Measurements from ENCODE around the gene ANGPTL7.
A peak's percentile ranks its signal among the peaks of the same experiment; 100 is the strongest.
"Not testable (repeated sequence)": the region's sequence is repeated elsewhere in the genome, so short reads cannot be mapped to it uniquely, and the experiment has no call there.

ANGPTL7 gene, protein sequence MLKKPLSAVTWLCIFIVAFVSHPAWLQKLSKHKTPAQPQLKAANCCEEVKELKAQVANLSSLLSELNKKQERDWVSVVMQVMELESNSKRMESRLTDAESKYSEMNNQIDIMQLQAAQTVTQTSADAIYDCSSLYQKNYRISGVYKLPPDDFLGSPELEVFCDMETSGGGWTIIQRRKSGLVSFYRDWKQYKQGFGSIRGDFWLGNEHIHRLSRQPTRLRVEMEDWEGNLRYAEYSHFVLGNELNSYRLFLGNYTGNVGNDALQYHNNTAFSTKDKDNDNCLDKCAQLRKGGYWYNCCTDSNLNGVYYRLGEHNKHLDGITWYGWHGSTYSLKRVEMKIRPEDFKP

DNA sequence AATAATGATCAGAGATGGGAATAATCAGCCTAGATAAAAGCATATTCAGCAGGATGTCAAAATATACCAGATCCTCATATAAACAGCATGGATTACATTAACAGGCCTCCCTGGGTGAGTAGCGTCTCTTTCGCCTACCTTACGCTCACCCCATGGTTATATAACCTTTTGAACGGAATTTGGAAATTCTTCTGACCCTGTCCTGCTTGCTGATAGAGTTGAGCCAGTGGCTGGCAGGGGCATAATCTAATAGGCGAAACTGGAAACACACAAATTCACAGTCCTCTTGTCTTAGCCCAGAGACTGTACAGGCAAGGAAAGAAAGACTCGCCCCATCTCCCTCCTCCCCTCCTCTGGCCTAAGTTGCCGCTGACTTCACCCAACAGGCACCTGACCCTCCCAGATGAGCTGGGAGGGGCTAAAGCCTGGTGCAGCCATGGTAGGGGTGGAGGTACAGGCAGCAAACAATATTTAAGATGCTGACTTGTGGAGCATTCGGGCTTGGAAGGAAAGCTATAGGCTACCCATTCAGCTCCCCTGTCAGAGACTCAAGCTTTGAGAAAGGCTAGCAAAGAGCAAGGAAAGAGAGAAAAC is at the start of gene ANGPTL7:
Gene ANGPTL7, plus strand, starts transcription at position 498 of the 594 bp plus-strand sequence. CDS start 225 bp downstream, outside the sequence.
- no peak for DNase-seq (ENCODE audit: low read depth)

DNA sequence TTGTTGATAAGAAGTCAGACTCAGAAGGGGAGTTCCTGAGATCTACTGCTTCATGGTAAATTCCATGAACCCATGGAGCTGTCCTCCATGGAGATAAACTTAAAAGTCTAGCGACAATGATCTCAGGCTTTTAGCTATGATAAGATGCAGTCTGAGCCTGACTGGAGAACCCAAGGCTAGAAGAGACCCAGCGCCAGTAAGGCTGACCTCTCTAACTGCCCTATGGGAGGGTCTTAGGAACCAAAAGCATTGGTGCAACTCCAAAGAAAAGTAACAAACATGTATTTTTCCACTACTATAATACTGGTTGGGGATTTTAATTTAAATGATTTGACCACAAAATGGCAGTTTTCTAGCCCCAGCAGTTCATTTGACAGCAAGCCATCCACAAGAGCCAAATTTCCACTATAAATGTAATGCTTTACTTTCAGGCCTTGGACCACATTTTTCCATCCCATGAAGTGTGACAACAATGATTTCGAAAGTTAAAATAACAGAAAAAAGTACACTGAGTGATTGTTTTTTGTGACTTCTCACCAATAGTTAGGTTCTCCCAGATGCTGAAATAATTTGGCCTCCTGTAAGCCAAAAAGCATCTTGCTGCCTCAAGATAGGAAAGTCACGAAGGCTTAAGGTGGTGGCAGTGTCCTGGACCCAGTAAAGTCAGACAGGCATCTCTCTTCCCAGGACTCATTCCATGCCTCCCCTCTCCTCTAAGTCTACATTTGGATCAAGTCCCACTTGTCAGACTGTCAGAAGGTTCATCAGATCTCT is 46.4 kb upstream of the ANGPTL7 start:
- DNase-seq (ENCODE audit: low read depth) = no peak

GRCh38 chr1:11143401-11143800 is 45.8 kb upstream of the ANGPTL7 start:
- no peak for DNase-seq (ENCODE audit: low read depth)

DNA sequence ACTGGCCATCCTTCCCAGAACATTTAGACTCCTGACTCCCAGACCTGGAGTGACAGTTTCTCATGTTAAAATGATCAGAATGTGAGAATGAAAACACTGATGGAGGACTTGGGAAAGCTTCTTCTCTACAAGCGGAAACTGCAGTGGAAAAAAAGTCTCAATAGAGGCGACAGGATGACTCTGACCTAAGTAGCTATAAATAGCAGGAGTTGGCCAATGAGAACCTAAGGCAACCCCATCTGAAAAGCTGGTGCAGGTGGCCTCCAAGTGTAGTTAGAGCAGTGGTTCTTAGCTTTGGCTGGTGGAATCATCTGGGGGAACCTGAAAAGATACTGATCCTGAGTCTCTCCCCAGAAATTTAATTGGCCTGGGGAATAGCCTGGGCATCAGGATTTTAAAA is 45.2 kb upstream of the ANGPTL7 start:
- DNase-seq (ENCODE audit: low read depth) = no peak

DNA sequence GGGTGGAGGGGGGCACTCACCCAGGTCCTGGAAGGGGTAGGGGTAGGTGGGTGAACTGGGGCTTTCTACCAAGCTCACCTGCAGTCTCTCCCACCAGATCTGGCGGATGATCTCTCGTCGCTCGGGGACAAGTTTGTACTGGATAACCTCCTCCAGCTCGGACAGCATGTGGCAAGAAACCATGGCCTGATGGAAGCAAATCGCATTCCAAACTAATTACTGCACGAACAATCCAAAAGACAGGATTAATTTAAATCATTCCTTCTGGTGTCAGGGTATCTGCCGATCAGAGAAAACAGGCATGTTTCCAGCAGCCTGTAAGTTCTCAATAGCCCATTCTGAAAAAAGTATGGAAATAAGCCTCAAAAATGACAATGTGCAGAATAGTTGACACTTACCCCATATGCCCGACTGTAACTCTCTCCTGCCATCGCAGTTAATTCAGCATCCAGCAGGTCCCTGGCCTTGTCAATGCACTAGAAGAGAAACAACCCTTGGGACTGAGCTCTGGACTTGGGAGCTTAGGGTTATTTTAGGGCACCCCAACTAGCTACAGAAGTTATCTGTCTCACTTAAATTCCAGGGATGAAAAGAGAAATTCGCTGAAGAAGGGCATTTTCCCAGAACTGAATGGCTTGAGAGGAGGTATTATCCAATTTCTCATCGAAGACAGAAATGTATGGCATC is 44.4 kb upstream of the ANGPTL7 start:
- no peak for DNase-seq (ENCODE audit: low read depth)

- DNase-seq (ENCODE audit: low read depth) = no peak
Observed at GRCh38 chr1:11145741-11146140, 43.4 kb upstream of the ANGPTL7 start.

DNA sequence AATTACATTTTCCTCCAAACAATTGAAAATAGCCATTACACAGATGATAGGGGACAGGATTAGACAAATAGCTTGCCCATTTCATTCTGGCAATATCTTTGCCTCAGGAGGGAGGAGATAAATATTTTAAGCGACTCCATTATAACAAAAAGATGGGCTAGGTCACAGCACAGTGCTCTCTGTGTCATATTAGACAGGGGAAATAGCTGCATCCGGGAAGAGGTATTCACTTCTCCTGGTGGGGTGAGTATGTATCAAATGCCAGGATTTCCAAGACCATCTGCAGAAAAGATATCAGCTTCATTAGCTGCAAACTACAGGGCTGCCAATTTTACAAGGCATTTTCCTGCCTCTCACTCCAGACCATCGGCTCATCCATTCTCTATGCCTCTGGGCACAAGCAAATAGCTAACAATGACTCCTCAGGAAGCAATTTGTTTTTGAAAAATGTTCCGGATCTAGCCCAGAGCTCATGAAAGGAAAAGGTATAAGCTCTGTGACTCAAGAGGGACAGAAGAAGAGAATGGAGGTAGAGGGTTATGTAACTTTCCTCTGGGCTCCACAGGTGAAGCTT is 41.9 kb upstream of the ANGPTL7 start:
- DNase-seq (ENCODE audit: low read depth) = no peak

- no peak for DNase-seq (ENCODE audit: low read depth)
Observed at GRCh38 chr1:11150326-11150725, 38.8 kb upstream of the ANGPTL7 start.

GRCh38 chr1:11151114-11151513 is 38.0 kb upstream of the ANGPTL7 start:
- no peak for DNase-seq (ENCODE audit: low read depth)

- no peak for DNase-seq (ENCODE audit: low read depth)
Observed at GRCh38 chr1:11151826-11152612, 37.1 kb upstream of the ANGPTL7 start.

DNA sequence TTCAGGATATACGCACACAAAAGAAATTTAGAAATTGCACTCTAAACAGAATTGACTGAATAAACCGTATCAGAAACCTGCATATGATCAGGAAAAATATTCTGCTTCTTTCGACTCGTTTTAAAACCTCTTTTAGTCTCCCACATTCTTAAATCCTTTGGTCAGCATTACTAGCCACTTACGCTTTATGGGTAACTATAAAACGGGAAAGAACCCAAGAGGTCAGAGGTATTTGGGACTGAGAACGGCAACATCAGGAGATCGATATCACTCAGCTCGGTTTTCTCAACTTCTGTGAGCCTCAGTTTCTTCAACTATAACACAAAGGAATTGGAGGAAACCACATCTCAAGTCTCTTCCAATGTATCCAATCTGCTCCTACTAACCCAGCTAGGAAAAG is 36.4 kb upstream of the ANGPTL7 start:
- no peak for DNase-seq (ENCODE audit: low read depth)

DNA sequence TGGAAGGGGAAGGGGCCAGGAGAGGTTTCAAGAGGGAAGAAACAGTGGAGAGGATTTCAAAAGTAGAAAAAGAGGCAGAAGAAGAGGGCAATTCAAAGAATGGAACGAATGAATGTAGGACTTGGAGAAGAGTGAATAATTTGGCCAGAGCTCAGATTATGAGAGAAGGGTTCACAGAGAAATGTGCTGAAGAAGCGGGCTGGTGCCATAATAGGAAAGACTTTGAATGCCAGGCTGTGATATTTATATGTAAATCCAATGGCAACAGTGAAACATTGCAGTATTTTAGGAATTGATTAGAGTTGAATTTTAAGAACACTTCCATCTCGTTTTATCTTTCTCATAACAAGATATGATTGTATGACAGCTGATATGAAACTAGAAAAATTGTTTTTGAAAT is 36.0 kb upstream of the ANGPTL7 start:
- no peak for DNase-seq (ENCODE audit: low read depth)

GRCh38 chr1:11156441-11156840 is 32.7 kb upstream of the ANGPTL7 start:
- no peak for DNase-seq (ENCODE audit: low read depth)

DNA sequence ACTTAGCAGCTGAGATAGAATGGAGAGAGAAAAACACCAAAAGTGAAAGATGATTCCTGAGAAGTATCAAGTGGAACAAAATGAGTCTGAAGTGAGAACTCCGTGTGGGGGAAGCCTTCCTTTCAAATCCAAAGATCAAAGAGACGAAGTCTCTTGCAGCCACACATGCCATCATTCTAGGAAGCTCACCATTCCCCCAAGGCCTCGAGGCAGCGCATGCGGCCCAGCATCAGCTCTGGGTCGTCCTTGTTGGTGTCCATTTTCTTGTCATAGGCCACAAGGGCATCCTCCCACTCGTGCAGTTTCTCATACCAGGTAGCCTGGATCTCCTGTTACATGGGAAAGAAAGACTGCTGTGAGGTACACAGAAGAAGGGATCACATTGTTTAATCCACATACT is 32.2 kb upstream of the ANGPTL7 start:
- DNase-seq (ENCODE audit: low read depth) = no peak

- DNase-seq (ENCODE audit: low read depth) = no peak
Observed at GRCh38 chr1:11157394-11157793, 31.8 kb upstream of the ANGPTL7 start.

DNA sequence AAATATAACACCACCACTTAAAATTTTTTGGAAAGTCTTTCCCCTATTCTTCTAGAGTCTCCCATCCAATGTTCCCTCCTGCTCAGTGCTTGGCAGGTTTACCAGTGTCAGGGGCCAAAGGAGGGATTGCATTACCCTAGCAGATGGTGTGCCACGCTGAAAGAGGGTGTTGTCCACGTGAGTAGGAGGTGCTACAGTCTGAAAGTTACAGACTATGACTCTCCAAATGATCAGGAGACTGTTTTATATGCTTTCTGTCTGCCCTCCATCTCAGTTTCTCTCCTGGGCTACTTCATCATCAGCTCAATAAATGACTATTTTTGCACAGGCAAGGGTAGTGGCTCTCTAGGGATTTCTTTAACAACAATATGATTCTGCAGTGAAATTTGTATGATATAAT is 31.3 kb upstream of the ANGPTL7 start:
- no peak for DNase-seq (ENCODE audit: low read depth)

GRCh38 chr1:11158291-11158690 is 30.9 kb upstream of the ANGPTL7 start:
- DNase-seq (ENCODE audit: low read depth) = no peak

DNA sequence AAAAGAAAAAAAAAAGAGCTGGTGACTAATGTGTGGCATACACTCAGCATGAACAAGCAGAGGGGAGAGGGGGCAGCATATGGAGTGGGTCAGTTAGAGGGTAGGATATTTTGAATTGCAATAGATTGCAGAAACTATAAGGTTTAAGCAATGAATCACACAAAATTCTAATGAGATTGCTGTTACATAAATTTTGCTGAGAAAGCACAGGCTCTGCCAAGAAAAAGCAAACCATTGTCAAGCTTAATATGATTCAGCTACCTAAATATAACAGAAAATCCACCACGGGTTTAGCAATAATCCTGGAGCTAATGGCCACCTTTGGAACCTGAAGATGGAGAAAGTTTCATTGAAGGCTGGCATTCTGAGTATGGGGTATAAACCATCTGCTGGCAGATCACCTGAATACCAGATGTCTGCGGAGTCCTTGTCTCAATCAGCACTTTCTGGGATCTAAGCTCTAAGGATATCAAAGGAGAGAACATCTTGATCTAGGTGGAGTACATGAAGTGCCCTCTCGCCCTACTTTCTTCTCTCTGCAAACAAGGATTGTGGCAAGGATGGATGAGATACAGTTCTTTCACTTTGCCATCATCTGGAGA is 30.3 kb upstream of the ANGPTL7 start:
- DNase-seq (ENCODE audit: low read depth) = peak; percentile 75

DNA sequence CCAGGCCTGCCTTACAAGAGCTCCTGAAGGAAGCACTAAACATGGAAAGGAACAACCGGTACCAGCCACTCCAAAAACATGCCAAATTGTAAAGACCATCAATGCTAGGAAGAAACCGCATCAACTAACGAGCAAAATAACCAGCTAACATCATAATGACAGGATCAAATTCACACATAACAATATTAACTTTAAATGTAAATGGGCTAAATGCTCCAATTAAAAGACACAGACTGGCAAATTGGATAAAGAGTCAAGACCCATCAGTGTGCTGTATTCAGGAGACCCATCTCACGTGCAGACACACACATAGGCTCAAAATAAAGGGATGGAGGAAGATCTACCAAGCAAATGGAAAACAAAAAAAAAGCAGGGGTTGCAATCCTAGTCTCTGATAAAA is 26.4 kb upstream of the ANGPTL7 start:
- not testable (repeated sequence) for DNase-seq (ENCODE audit: low read depth)

DNA sequence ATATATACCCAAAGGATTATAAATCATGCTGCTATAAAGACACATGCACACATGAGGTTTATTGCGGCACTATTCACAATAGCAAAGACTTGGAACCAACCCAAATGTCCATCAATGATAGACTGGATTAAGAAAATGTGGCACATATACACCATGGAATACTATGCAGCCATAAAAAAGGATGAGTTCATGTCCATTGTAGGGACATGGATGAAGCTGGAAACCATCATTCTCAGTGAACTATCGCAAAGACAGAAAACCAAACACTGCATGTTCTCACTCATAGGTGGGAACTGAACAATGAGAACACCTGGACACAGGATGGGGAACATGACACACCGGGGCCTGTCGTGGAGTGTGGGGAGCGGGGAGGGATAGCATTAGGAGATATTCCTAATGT is 22.4 kb upstream of the ANGPTL7 start:
- DNase-seq (ENCODE audit: low read depth) = not testable (repeated sequence)

GRCh38 chr1:11168731-11169130 is 20.4 kb upstream of the ANGPTL7 start:
- DNase-seq (ENCODE audit: low read depth) = no peak
